ENCODE results near the gene OAT.
"Not testable (repeated sequence)": the region's sequence is repeated elsewhere in the genome, so short reads cannot be mapped to it uniquely, and the experiment has no call there.

OAT gene

DNA sequence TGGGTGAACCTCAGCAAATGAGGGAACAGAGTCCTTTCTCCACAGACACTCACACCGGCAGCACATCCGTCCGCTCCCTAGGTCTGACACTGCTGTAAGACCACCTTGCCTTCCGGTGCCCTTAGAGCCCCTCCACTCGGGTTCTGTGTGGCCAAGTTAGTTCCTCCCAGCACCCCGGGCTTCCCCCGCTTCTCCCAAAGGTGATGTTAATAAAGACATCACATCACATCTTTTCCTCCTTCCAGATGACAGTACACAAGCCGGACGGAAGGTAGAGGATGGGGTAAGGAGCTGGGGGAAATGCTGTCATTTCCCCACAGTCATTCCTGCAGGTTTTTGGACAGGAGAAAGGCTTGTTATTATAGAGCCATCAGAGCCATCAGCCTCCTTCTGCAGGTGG is 42.3 kb downstream of the OAT start:
- FAIRE-seq, result no peak

DNA sequence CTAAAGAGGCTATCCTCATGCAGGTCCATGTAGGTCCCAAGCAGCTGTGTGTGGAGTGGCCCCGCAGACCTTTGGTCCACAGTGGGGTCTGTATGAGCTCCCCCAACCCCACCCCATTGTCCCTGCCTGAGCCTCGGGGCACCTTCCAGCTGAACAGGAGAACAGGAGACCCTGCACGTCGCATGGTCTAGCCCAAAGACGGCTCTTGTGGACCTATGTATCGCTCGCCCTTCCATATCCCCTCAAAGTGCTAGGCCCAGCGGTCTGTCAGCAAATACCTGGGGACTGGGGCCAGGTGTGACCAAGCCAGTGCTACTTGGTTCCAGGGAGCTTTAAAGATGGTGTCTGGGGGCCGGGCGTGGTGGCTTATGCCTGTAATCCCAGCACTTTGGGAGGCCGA is 43.0 kb downstream of the OAT start:
- no peak for FAIRE-seq

DNA sequence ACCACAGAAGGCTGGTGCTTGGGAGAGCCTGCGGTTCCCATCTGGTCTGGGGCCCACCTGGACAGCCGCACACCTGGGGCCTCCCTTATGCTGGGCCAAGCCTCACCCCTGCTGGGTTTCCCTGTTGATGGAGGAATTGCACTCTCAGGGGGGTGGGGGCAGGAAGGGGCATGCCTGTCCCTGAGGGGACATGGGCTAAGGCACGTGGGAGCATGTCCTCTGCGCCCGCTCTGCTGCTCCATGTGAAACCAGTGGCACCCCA is 43.4 kb downstream of the OAT start:
- FAIRE-seq, result no peak

DNA sequence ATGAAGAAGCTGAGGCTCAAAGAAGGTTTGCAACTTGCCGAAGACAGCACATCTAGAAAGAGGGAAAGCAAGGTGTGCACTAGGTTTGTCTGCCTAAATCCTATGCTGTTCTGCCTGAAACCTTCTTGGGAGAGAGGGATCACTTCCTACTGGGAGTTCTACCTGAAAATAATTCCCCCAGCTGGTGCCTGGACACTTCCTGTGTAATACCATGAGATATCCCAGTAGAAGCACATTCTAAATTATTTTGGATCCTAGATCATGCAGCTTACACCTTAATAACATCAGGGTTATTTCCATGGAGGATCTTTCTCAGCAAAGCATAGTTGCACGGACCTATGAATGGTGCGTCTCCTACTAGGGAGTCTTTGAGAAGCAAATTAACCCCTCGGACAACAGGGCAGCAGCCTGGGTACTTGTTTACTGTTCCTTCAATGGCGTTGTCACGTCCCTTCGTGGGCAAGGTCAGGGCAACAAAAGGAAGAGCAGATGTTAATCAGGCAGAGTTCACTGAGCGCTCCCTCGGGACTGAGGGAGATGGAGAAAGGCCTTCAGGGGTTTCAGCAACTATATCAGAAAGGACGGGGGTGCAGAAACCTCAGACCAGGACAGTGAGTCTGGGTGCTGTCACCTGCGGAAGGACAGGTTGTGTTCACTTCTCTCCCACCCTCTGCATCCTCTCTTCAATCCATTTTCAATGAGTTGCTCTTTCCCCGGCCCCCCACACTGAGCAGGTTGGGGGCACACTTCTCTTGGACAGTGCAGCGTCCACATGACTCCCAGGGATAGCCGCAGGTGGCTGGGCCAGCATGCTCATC is 44.0 kb downstream of the OAT start:
- FAIRE-seq, result no peak

DNA sequence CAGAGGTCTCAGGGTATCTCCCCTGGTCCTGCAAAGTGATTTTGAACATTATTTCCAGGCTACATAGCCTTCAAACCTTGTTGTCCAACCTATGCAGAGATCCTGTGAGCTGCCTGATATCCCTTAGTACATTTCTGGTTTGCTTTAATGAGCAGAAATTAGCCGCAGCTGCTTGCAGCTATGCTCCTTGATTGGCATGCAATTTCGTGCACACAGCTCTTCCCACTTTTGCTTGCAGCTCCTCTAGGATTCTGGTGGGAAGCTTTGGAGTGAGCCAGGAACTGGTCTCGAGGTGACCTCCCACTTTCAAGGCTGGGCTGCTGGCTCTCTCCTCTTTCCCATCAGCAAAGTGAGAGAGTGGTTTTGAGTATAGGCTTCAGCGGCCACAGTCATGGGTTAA is 45.8 kb downstream of the OAT start:
- FAIRE-seq, result no peak

DNA sequence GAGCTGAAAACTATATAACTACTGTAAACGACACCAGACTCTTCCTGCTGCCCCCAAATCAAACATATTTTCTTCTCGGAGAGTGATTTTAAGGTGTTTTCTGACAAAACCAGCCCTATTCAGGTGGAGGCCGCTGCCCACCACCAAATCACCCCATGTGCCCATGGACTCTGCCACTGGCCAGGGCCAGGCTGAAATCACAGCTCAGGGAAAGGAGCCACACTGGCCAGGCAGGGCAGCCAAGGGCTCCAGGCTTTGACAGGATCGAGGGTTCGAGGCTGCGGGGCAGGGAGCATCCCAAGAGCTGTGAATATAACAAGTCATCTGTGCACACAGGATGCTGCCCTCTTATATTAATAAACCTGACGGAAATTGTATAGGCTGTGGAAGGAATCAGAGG is 48.3 kb downstream of the OAT start:
- FAIRE-seq, result no peak

DNA sequence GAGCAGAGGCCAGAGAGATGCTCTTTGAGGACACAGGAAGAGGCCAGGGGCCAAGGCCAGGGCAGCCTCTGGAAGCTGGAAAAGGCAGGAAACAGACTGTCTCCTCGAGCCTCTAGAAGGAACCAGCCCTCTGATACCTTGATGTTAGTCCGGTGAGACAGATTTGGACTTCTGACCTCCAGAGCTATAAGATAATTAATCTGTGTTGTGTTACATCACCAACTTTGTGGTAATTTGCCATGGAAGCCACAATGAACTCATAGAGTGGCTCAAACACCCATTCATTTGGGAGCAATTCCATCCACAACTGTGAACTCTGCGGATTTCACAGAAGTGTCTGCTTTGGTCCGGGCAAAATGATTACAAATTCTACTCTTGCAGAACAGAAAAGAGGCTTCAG is 48.7 kb downstream of the OAT start:
- FAIRE-seq, result no peak

DNA sequence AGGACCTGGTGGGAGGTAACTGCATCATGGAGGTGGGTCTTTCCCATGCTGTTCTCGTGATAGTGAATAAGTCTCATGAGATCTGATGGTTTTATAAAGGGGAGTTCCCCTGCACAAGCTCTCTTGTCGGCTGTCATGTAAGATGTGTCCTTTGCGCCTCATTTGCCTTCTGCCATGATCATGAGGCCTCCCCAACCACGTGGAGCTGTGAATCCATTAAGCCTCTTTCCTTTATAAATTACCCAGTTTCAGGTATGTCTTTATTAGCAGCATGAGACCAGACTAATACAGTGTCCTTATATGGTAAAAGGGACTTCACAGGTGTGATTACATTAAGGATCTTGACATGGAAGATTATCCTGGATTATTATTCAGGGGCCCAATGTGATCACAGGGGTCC is 49.2 kb downstream of the OAT start:
- FAIRE-seq, result not testable (repeated sequence)

DNA sequence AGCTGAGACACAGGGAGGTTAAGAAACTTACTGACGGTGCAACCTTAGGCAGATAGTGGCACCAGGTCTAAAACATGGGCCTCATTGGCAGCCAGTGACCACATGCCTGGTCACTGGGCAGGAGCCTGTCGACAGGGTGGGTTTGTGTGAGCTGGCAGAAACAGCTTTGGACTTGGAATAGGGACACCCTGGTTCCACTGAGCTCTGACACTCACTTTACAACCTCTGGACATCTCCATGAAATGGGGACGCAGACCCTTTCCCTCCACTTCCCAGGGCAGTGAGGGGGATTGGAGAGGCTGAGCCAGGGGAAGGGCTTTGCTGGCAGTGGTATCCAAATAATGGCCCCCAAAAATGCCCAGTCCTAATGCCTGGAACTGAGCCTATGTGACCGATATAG is 49.7 kb downstream of the OAT start:
- no peak for FAIRE-seq

DNA sequence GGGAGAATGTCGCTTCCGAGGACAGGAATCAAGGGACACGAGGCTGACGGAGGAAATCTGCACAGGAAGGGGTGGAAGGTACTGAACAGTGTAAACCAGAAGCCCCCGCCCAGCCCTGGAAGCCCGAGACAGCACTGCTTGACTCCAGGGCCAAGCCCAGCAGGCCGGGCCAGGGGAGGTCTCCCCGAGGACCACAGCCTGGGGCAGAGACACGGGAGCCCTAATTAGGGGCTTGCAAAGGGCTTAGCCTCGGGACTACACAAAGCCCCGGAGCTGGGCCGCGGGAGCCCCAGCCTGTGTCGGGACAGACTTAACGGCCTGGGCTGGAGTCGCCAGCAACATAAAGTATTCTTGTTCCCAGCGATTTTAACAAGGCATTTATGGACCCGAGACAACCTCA is 50.8 kb downstream of the OAT start:
- no peak for FAIRE-seq

DNA sequence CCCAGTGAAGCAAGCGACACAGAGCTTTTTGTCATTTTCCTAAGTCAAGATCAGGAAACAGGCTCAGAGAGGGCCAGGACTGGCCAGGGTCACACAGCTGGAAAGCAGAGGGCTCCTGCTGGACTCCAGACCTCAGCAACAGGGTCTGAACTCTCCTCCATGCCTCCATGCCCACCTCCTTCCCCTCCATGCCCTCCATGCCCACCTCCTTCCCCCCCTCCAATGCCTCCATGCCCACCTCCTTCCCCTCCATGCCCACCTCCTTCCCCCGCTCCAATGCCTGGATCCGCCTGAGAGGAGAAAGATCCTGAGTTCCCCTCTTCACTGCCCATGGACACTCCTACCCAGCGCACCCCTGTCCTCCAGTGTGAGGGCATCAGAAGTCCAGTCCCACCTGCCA is 51.3 kb downstream of the OAT start:
- FAIRE-seq, result no peak

DNA sequence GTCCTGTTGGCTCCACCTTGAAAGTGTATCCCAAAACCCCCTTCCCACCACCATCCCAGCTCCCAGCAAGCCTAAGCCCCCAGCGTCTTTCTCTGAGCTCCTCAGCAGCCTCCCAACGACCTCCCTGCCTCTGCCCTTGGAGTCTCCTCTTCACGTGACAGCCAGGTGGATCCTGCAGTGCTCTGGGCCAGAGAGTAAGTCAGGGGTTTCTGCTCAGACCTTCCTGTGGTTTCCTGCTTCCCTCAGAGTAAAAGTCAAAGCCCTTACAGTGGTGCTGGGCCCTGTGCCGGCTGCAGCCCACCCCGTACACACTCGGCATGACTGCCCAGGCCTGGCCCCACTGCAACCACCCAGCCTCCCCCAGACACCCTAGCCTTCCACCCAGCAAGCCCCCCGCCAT is 51.9 kb downstream of the OAT start:
- FAIRE-seq, result no peak

DNA sequence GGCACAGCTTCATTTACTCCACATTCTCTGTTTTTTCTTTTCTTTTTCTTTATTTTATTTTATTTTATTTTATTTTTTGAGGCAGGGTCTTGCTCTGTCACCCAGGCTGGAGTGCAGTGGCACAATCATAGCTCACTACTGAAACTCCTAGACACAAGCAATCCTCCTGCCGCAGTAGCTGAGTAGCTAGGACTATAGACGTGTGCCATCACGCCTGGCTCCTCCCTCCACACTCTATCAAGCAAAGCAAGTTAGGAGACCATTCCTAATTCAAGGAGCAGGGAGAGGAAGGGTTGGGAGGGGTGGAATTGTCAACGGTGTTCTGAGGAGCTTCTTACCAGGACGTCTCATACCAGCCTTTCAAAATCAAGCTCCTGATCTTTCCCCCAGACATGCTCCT is 52.4 kb downstream of the OAT start:
- FAIRE-seq, result no peak

DNA sequence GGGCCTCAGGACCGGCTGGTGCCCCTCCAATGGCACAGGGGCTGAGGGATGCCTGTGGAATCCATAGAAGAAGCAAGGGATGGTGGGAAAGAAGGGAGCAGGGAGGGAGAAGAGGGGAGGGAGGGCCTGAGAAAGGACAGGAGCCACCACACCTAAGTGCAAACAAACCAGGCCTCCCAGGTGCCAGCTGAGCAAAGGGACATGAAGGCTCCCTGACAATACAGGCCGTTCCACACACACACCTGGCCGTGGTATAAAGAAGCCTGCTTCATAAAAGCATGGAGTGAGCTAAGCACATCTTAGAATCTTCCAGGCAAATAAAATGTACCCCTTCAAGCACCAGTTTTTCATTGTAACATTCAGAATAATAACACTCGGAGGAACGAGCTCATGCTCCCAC is 54.0 kb downstream of the OAT start:
- no peak for FAIRE-seq

DNA sequence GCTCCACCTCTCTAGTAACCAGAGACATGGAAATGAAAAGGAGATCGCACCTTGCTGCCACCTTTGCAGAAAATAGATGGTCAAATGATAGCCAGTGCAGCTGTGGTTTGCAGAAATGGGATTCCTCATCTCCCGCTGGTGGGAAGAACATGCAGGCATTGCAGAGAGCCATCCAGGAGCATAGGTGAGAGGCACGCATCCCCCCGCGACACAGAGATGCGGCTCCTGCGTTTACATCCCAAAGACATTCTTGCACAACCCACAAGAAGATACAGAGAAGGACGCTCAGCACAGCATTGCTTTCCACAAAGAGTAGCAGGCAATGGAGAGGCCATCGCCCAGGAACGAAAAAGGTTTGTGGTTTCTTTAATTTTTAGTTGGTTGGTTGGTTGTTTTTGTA is 56.2 kb downstream of the OAT start:
- no peak for FAIRE-seq

DNA sequence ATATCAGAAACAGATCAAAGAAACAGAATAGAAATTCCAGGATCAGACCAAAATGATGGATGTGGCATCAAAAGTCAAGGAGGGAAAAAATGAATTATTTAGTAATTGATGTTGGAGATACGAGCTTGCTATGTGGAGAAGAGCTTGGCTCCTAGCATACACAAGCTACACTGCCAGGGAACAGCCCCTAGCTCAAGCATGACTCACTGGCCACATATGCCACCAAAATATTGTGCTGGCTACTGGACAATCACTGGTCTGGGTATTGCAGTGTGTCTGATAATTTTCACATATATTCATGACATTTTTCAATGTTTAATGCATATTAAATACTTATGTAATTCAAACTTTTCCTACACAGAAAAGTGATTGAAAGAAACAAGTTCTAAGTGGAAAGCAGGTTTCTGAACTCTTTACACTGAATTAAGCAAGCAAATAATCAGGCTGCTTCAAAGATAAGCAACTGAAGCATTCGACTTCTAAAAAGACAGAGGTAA is 59.3 kb downstream of the OAT start:
- no peak for FAIRE-seq

DNA sequence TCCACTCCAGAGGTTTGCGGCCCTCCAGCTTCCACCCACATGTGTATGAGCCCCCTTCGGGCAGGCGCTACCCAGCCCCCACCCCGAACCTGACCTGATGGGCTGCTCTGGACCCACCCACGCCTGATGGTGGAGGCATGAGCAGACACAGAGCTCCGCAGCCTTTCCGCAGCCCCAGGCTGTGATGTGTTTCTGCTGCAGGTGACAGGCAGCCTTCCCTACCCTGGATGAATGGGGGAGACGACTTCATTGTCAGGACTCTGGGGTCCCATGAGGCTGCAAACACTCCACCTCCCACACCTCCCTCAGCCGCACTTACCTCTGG is 61.2 kb downstream of the OAT start:
- FAIRE-seq, result no peak

DNA sequence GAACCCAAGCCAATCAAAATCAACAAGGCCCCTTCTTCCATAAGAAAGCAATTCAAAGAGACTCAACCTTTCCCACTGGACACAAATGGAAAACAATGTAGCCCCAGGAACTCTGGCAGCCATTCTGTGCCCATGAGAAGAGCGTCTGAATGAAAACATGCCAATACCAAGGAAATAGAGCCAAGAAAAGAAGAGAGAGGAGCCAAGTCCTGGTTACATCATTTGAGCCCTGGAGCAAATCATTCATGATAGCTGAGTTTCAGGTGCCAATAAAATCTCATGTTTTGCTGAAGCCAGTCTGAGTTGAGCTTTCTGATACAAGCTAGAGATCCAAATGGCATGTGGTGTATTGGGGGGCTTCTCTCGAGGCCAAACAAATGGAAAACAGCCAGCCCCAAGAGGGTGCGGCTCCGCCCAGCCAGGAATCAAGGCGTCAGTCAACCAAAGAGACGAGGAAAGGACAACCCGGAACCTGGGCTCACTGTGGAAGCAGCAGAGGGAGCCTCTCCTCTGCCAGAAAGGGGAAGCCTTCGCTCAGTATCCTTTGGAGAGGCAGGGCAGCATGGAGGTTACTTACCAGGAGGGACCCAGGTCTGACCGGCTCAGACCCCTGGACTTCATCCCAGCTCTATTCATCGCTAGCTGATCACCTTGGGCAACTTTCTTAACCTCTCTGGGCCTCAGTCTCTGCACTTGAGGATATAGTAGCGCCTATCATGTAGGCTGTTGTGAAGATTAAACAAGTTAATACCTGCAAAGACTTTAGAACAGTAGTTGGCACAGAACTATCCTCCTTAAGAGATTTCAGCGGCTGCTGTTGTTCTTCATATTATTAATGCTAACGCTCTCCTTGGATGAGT is 61.8 kb downstream of the OAT start:
- FAIRE-seq, result no peak

DNA sequence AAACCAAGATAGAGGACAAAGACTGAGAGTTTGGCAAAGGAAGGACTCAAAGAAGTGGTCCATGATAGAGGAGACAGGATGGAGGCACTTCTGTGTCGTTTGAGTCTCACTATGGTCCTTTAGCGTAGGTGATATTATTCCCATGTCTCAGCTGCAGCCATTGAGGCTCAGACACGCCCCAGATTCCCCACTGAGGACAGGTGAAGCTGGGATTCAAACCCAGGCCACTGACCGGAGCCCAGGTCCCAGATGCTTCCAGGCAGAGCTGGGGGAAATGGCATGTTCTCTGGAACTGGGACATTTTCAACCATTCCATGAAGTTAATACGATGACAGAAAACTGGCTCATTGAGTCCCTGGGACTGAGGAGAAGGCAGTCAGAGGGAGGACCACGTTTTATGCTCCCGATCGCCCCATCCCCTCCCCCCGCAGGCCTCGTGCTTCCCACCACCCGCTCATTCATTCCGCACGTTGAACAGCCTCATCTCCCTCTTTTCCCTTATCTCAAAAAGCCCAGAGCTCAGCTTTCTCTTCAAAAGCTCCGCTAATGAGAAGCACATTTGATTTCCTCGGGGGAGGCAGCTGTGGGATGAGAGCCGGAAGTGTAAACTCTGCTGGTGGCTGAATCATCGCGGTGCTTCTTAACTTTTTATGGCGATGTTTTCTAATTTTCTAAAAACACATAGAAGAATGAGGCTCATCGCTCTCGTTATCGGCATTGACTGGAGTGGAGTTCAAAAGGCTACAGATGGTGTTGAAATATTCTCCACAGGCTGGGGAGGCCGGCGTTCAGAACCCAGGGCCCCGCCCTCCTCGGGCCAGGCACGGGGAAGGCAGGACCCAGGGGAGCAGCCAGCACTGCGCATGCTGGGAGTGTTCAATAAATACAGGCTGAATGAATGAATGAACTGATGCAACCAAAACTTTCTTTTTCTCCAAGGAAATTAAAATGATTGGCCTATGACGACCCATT is 64.0 kb downstream of the OAT start:
- FAIRE-seq, result no peak

DNA sequence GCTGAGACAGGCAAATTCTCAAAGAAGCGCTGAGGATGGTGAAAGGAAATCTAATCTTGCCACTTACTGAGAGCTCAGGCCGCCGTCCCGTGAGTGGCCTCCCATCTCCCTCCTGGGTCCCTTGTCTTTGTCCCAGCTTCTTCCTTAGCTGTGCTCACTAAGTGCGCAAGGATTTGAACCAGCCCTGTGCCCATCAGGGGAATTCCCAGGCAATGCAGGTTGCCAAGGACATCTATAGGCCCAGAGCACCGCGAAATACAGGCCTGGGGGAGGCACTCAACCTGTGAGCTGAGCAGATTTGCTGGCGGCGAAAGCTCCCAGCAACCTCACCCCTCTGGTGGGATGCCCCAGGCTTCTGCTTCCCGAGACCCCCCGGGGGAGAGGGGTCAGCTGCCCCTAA is 64.8 kb downstream of the OAT start:
- no peak for FAIRE-seq

DNA sequence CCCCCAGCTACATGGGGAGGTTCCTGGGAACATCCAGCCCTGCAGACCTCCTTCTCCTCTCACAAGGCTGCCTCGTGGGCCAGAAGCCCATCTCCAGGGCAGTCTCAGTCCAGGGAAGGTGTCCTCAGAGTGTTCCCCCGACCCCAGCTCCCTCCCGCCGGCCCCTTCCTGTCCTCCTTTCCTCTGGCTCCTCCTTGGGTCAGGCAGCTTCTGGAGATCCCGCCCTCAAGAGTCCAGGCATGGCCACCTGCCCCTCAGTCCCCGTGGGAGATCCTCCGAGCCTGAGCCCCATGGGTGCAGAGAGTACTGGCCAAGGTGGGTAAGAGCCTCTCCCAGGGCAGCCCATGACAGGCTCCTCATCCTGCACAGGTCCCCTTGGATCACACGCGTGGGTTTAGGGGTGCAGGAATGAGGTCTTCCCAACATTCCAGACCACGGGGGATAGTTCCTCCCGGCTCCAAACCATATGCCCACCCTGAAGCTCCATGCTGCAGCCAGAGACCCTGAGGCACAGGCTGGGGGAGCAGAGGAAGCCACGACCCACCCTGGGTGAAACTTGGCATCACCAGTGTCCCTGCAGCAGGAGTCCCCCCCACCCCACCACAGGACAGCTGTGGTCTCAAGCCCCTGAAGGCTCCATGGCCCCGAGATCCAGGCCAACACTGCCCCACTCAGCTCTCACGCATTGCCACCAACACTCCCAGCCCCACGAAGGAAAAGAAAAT is 65.5 kb downstream of the OAT start:
- no peak for FAIRE-seq

DNA sequence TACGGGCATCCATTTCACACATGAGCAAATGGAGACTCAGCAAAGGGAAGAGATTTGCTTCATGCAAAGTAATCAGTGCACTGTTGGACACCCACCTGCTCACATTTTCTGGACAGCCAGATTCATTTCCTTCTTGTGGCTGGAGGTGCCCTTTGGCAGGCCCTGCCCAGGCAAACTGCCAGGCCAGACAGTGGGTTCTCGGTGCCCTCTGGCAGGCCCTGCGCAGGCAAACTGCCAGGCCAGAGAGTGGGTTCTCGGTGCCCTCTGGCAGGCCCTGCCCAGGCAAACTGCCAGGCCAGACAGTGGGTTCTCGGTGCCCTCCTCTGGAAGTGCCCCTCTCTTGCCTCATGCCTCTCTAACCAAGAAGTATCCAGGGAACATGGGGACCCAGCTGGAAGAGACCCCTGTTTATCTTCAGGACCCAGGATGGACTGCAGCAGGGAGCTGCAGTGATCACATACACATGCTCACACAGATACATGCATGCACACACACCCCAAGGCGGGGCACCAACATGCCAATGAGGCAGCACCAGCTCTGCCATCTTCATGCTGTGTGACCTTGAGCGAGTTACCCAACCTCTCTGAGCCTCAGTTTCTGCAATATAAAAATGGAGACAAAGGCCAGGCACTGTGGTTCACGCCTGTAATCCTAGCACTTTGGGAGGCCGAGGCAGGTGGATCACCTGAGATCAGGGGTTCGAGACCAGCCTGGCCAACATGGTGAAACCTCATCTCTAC is 67.1 kb downstream of the OAT start:
- FAIRE-seq, result no peak
